ENCODE results near the gene AEN. TPM values are rescaled to one million over a fixed set of nuclear protein-coding genes. Genes with fewer than 3 reads are reported as not detected.
A peak's percentile ranks its signal among the peaks of the same experiment; 100 is the strongest.

Gene AEN
- total RNA-seq, 2 donors from 2014 or later, result 47.1 to 81.4 TPM

GRCh38 chr15:88663141-88663621, 42.0 kb downstream of the AEN start:
- Mint-ChIP-seq H3K9me3 (no peaks in the 10 kb centered on the region), H3K36me3 (no peaks in the 10 kb centered on the region), H3K4me3 (no peak overlapping the region), H3K27me3 (no peaks in the 10 kb centered on the region), H3K4me1 (ENCODE audit: low read depth in 2 of 2) (peaks cover 4 to 5% of the 10 kb centered on the region in 2 donors), H3K27ac (no peak overlapping the region)
- DNase-seq (ENCODE audit: low spot score) (no peak), ATAC-seq (no peak)

GRCh38 chr15:88664151-88664778, 43.1 kb downstream of the AEN start:
- Mint-ChIP-seq H3K27ac (no peak overlapping the region), H3K9me3 (no peaks in the 10 kb centered on the region), H3K4me3 (no peak overlapping the region), H3K27me3 (peaks cover 8 to 10% of the 10 kb centered on the region in 2 donors), H3K4me1 (ENCODE audit: low read depth in 2 of 2) (peaks cover 4 to 5% of the 10 kb centered on the region in 2 donors), H3K36me3 (no peaks in the 10 kb centered on the region)
- DNase-seq (ENCODE audit: low spot score) (no peak), ATAC-seq (peak in 1 of 2 donors; percentile 62)

GRCh38 chr15:88674661-88675060, 53.5 kb downstream of the AEN start:
- Mint-ChIP-seq H3K36me3 (no peaks in the 10 kb centered on the region), H3K27ac (no peak overlapping the region), H3K4me3 (no peak overlapping the region), H3K27me3 (peaks cover 29 to 55% of the 10 kb centered on the region in 2 donors), H3K4me1 (ENCODE audit: low read depth in 2 of 2) (no peaks in the 10 kb centered on the region), H3K9me3 (no peaks in the 10 kb centered on the region)
- ATAC-seq, result no peak
- DNase-seq (ENCODE audit: low spot score), result no peak

GRCh38 chr15:88678755-88679154, 57.6 kb downstream of the AEN start:
- peaks cover 17 to 22% of the 10 kb centered on the region in 2 donors for H3K27me3 Mint-ChIP-seq
- H3K36me3 Mint-ChIP-seq, result no peaks in the 10 kb centered on the region
- H3K4me1 Mint-ChIP-seq (ENCODE audit: low read depth in 2 of 2), result no peaks in the 10 kb centered on the region
- DNase-seq (ENCODE audit: low spot score) (no peak), ATAC-seq (no peak)
- no peaks in the 10 kb centered on the region for H3K9me3 Mint-ChIP-seq
- H3K27ac Mint-ChIP-seq, result no peak overlapping the region
- H3K4me3 Mint-ChIP-seq, result no peak overlapping the region

- Mint-ChIP-seq H3K4me3 (no peak overlapping the region), H3K4me1 (ENCODE audit: low read depth in 2 of 2) (no peaks in the 10 kb centered on the region), H3K36me3 (no peaks in the 10 kb centered on the region), H3K27me3 (peaks cover 14 to 16% of the 10 kb centered on the region in 2 donors), H3K27ac (no peak overlapping the region), H3K9me3 (no peaks in the 10 kb centered on the region)
- ATAC-seq (no peak), DNase-seq (ENCODE audit: low spot score) (no peak)
Observed at GRCh38 chr15:88680241-88681001, 59.3 kb downstream of the AEN start.

GRCh38 chr15:88681610-88682221, 60.6 kb downstream of the AEN start:
- no peak for DNase-seq (ENCODE audit: low spot score)
- no peak overlapping the region for H3K4me3 Mint-ChIP-seq
- no peak for ATAC-seq
- H3K27ac Mint-ChIP-seq, result no peak overlapping the region
- H3K27me3 Mint-ChIP-seq, result peaks cover 10 to 13% of the 10 kb centered on the region in 2 donors
- no peaks in the 10 kb centered on the region for H3K36me3 Mint-ChIP-seq
- H3K4me1 Mint-ChIP-seq (ENCODE audit: low read depth in 2 of 2), result no peaks in the 10 kb centered on the region
- no peaks in the 10 kb centered on the region for H3K9me3 Mint-ChIP-seq

Other genes with a start within 250 kb of the AEN start
- gene MRPL46, start 154.0 kb upstream of the AEN start, total RNA-seq, result 10 to 100 TPM; 32.0 to 40.4 TPM
- 10 to 100 TPM; 58.1 to 69.0 TPM for gene MRPS11, start 153.6 kb upstream of the AEN start, total RNA-seq
- gene DET1, start 74.7 kb upstream of the AEN start, total RNA-seq, result 1 to 10 TPM; 3.5 to 6.0 TPM
- gene ISG20, start 17.7 kb downstream of the AEN start, total RNA-seq, result 10 to 100 TPM; 21.8 to 30.2 TPM
- under 1 TPM in 1 of 2 donors, not detected in 1; 0.05 TPM for gene ACAN, start 182.1 kb downstream of the AEN start, total RNA-seq

All from natural killer cell treated with Interleukin-12 subunit alpha and Interleukin-12 subunit beta and Interleukin-15 and Interleukin-18, amount 100 ng/mL, for 72 hours (primary cell).